Activated T-cell treated with anti-CD3 and anti-CD28 coated beads, Interleukin-2, amount 50 U/mL, for 4 hours (primary cell): ENCODE data around the gene GBP7. TPM values are rescaled to one million over a fixed set of nuclear protein-coding genes. Genes with fewer than 3 reads are reported as not detected.
"Not testable (repeated sequence)": the region's sequence is repeated elsewhere in the genome, so short reads cannot be mapped to it uniquely, and the experiment has no call there.

Source experiments
- ATAC-seq, 2 donors: fragments of 200-7000 bp; cut with Tn5 transposase; one replicate each; pipeline ENCODE4 v1.10.0; 2021
- DNase-seq: peaks from one replicate; pipeline ENCODE4 v3.0.0-alpha.2; 2020
- H3K27me3 Mint-ChIP-seq: one replicate; pipeline ENCODE4 v1.8.0; 2021; ENCODE audit warnings: low read depth, mixed read lengths
- H3K36me3 Mint-ChIP-seq: one replicate; pipeline ENCODE4 v1.8.0; 2022; ENCODE audit warnings: mixed read lengths; ENCODE audit not compliant: insufficient read depth
- H3K4me1 Mint-ChIP-seq: one replicate; pipeline ENCODE4 v1.8.0; 2021; ENCODE audit warnings: low read depth, mixed read lengths
- H3K4me3 Mint-ChIP-seq: one replicate; pipeline ENCODE4 v1.8.0; 2021; ENCODE audit warnings: mild to moderate bottlenecking, moderate library complexity, mixed read lengths
- H3K9me3 Mint-ChIP-seq: one replicate; pipeline ENCODE4 v1.8.0; 2021; ENCODE audit warnings: mixed read lengths
- total RNA-seq, 3 donors: library from RNA; stranded (reverse); gene quantifications; one replicate each; pipeline ENCODE4 v1.2.1, GENCODE V29; 2021

Gene GBP7
- total RNA-seq, 3 donors from 2014 or later, result 0.29 to 0.51 TPM; not detected in 1

DNA sequence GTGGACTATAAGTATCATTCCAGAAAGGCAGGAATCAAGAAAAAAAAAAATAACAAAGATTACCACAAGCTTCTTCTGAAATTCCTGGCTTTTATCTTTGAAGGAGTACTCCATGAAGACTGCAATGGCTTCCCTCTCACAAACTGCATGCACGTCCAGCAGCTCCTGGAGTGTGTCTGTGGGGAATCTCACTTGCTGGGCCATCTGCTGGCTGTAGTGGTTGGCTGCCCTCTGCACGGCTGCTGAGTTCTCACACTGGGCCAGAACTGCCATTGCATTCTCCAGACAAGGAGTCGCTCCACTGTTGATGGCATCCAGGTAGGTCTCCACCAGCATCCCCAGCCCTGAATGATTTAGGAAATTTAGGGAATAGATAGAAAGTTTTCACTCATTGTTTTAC, 26.6 kb downstream of the GBP7 start:
- Mint-ChIP-seq H3K36me3 (no peaks in the 10 kb centered on the region), H3K27me3 (peaks cover 4% of the 10 kb centered on the region), H3K4me3 (no peak overlapping the region), H3K9me3 (no peaks in the 10 kb centered on the region), H3K4me1 (peaks cover 4% of the 10 kb centered on the region)
- DNase-seq, result no peak
- ATAC-seq, result no peak

- no peaks in the 10 kb centered on the region for H3K36me3 Mint-ChIP-seq
- ATAC-seq, result no peak
- H3K9me3 Mint-ChIP-seq, result no peaks in the 10 kb centered on the region
- H3K27me3 Mint-ChIP-seq, result peaks cover 2% of the 10 kb centered on the region
- H3K4me3 Mint-ChIP-seq, result no peak overlapping the region
- DNase-seq, result no peak
- H3K4me1 Mint-ChIP-seq, result peaks cover 4% of the 10 kb centered on the region
Observed at GRCh38 chr1:89147678-89148658, 27.8 kb downstream of the GBP7 start.

- no peak for DNase-seq
Observed at GRCh38 chr1:89146721-89147120, 29.1 kb downstream of the GBP7 start.

DNA sequence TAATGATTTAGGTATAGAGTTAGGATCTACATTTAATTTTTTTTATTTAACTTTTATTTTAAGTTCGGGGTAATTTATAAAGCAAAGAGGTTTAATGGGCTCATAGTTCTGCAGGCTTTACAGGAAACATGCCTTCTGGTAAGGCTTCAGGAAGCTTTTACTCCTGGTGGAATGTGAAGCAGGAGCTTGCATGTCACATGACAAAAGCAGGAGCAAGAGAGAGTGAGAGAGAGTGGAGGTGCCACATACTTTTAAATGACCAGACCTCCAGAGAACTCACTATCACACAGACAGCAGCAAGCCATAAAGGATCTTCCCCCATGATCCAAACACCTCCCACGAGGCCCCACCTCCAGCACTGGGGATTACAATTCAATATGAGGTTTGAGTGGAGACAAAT, 32.3 kb downstream of the GBP7 start:
- Mint-ChIP-seq H3K27me3 (peaks cover 2% of the 10 kb centered on the region), H3K4me3 (no peak overlapping the region), H3K9me3 (peaks cover 4% of the 10 kb centered on the region), H3K4me1 (peaks cover 4% of the 10 kb centered on the region), H3K36me3 (no peaks in the 10 kb centered on the region)
- no peak for ATAC-seq
- no peak for DNase-seq

More at GRCh38 chr1:89146721-89147120, 29.1 kb downstream of the GBP7 start:
- Mint-ChIP-seq H3K4me3 (no peak overlapping the region), H3K9me3 (no peaks in the 10 kb centered on the region), H3K4me1 (peaks cover 4% of the 10 kb centered on the region), H3K36me3 (no peaks in the 10 kb centered on the region), H3K27me3 (peaks cover 2% of the 10 kb centered on the region)
- no peak for ATAC-seq

DNA sequence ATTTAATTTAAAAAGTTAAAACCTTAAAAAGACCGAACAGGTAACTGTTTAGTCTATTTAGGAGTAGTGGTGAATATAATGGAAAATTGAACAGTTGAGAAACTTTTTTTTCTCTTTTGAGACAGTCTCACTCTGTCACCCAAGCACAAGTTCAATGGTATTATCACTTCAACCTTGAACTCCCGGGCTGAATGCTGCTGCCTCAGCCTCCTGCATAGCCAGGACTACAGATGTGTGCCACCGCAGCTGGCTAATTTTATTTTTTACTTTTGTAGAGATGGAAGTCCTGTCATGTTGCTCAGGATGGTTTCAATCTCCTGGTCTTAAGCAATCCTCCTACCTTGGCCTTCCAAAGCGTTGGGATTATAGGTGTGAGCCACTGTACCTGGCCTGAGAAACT, 33.6 kb downstream of the GBP7 start:
- Mint-ChIP-seq H3K27me3 (no peaks in the 10 kb centered on the region), H3K4me3 (no peak overlapping the region), H3K9me3 (peaks cover 9% of the 10 kb centered on the region), H3K4me1 (peaks cover 1% of the 10 kb centered on the region), H3K36me3 (no peaks in the 10 kb centered on the region)
- DNase-seq, result no peak
- no peak for ATAC-seq

- H3K4me1 Mint-ChIP-seq, result peaks cover 17% of the 10 kb centered on the region
- H3K9me3 Mint-ChIP-seq, result peaks cover 8% of the 10 kb centered on the region
- no peaks in the 10 kb centered on the region for H3K36me3 Mint-ChIP-seq
- H3K4me3 Mint-ChIP-seq, result no peak overlapping the region
- ATAC-seq, result no peak
- DNase-seq, result no peak
- no peaks in the 10 kb centered on the region for H3K27me3 Mint-ChIP-seq
Observed at GRCh38 chr1:89133747-89134146, 42.1 kb downstream of the GBP7 start.

- DNase-seq (no peak), ATAC-seq (no peak)
- H3K27me3 Mint-ChIP-seq, result no peaks in the 10 kb centered on the region
- H3K4me1 Mint-ChIP-seq, result peaks cover 35% of the 10 kb centered on the region
- H3K9me3 Mint-ChIP-seq, result no peaks in the 10 kb centered on the region
- no peak overlapping the region for H3K4me3 Mint-ChIP-seq
- no peaks in the 10 kb centered on the region for H3K36me3 Mint-ChIP-seq
Observed at GRCh38 chr1:89130716-89131115, 45.1 kb downstream of the GBP7 start.

- ATAC-seq (no peak), DNase-seq (no peak)
- Mint-ChIP-seq H3K36me3 (peaks cover 4% of the 10 kb centered on the region), H3K27me3 (no peaks in the 10 kb centered on the region), H3K4me1 (peaks cover 35% of the 10 kb centered on the region), H3K9me3 (no peaks in the 10 kb centered on the region), H3K4me3 (no peak overlapping the region)
Observed at GRCh38 chr1:89129911-89130310, 45.9 kb downstream of the GBP7 start.

DNA sequence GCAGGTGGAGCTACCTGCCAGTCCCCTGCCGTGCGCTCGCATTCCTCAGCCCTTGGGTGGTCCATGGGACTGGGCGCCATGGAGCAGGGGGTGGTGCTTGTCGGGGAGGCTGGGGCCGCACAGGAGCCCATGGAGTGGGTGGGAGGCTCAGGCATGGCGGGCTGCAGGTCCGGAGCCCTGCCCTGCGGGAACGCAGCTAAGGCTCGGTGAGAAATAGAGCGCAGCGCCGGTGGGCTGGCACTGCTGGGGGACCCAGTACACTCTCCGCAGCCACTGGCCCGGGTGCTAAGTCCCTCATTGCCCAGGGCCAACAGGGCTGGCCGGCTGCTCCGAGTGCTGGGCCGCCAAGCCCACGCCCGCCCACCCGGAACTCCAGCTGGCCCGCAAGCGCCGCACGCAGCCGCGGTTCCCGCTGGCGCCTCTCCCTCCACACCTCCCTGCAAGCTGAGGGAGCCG, 47.8 kb downstream of the GBP7 start:
- H3K9me3 Mint-ChIP-seq, ATAC-seq, DNase-seq, H3K27me3 Mint-ChIP-seq: not testable (repeated sequence)
- Mint-ChIP-seq H3K4me1 (peaks cover 45% of the 10 kb centered on the region), H3K4me3 (peak overlapping the region; percentile 98), H3K36me3 (peaks cover 17% of the 10 kb centered on the region)

DNA sequence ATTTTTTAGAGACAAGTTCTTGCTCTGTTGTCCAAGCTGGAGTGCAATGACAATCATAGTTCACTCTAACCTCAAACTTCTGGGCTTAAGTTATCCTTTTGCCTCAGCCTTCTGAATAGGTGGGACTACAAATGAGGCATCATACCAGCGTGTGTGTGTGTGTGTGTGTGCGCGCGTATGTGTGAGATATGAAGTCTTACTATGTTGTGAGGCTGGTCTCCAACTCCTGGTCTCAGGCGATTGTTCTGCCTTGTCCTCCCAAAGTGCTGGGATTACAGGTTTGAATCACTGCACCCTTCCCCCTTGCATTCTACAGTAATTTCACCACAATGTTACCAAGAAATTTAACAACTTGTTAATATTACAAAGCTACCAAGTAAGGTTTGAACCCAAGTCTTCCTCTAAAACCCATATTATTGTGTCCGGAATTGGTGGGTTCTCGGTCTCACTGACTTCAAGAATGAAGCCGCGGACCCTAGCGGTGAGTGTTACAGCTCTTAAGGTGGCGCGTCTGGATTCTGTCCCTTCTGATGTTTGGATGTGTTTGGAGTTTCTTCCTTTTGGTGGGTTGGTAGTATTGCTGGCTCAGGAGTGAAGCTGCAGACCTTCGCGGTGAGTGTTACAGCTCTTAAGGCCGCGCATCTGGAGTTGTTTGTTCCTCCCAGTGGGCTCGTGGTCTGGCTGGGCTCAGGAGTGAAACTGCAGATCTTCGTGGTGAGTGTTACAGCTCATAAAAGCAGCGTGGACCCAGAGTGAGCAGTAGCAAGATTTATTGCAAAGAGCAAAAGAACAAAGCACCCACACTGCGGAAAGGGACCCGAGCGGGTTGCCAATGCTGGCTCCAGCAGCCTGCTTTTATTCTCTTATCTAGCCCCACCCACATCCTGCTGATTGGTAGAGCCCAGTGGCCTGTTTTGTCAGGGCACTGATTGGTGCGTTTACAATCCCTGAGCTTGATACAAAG, 48.9 kb downstream of the GBP7 start:
- peaks cover 57% of the 10 kb centered on the region for H3K4me1 Mint-ChIP-seq
- peak; percentile 32 to 42 for ATAC-seq

DNA sequence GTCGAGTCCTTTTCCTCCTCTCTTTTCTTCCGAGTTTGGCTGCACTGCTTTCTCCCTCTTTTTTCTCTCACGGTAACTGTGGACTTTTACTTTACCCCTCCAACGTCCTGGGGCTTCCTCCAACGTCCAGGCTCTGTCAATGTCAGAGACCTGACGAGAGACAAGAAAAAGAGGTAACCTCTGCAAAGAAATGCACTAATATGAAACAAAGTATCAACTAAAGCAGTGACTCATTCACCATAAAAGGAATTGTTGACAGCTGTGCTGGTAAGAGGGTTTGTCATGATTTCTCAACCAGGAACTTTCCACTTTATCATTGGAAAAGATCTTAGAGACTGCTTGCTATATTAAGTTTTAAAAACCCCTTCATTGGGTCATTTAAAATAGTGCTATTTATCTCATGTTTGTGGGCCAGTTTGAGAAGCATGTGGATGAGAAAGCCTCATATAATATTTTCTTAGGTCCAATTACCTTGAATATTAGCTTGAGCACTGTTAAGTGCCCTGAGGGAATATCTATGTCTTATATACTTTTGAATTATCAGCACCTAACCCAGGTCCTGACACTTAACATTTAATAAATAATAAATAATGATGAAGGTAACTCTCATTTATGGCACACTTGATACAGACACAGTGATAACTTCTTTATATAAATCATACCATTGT, 49.8 kb downstream of the GBP7 start, which contains the start of gene GBP2:
Gene GBP2 (minus strand): TSS at position 202 of the 668 bp plus-strand sequence. CDS start 4,148 bp downstream, outside the sequence.
- no peak for DNase-seq
- Mint-ChIP-seq H3K36me3 (peaks cover 30% of the 10 kb centered on the region), H3K4me1 (peaks cover 62% of the 10 kb centered on the region), H3K9me3 (no peaks in the 10 kb centered on the region), H3K27me3 (no peaks in the 10 kb centered on the region), H3K4me3 (peak within 1 kb of the TSS; percentile 98)
- ATAC-seq, result peak; percentile 76 to 86

More for the DNA sequence above, 48.9 kb downstream of the GBP7 start:
- H3K4me3 Mint-ChIP-seq, result peak overlapping the region; percentile 98
- peaks cover 26% of the 10 kb centered on the region for H3K36me3 Mint-ChIP-seq
- DNase-seq, result peak; percentile 84
- H3K27me3 Mint-ChIP-seq, H3K9me3 Mint-ChIP-seq: not testable (repeated sequence)

- Mint-ChIP-seq H3K27me3 (no peaks in the 10 kb centered on the region), H3K36me3 (peaks cover 32% of the 10 kb centered on the region), H3K9me3 (no peaks in the 10 kb centered on the region), H3K4me3 (peak overlapping the region; percentile 98), H3K4me1 (peaks cover 62% of the 10 kb centered on the region)
- DNase-seq, result no peak
- ATAC-seq, result peak; percentile 9 to 23
Observed at GRCh38 chr1:89125240-89125912, 50.4 kb downstream of the GBP7 start.

- ATAC-seq (no peak), DNase-seq (no peak)
- H3K4me1 Mint-ChIP-seq, result peaks cover 38% of the 10 kb centered on the region
- peak overlapping the region; percentile 98 for H3K4me3 Mint-ChIP-seq
- H3K27me3 Mint-ChIP-seq, result no peaks in the 10 kb centered on the region
- peaks cover 35% of the 10 kb centered on the region for H3K36me3 Mint-ChIP-seq
- H3K9me3 Mint-ChIP-seq, result no peaks in the 10 kb centered on the region
Observed at GRCh38 chr1:89121641-89122040, 54.2 kb downstream of the GBP7 start.
